Stimulated activated CD4-positive, alpha-beta T cell treated with anti-CD3 and anti-CD28 coated beads, Interleukin-2, amount 100 ng/mL, for 48 hours (primary cell): ENCODE measurements around the gene JKAMP.
A peak's percentile ranks its signal among the peaks of the same experiment; 100 is the strongest.

Source experiments
- DNase-seq, 2 donors: peaks; one replicate each; pipeline ENCODE4 v3.0.0-alpha.2; 2020

Gene JKAMP

DNA sequence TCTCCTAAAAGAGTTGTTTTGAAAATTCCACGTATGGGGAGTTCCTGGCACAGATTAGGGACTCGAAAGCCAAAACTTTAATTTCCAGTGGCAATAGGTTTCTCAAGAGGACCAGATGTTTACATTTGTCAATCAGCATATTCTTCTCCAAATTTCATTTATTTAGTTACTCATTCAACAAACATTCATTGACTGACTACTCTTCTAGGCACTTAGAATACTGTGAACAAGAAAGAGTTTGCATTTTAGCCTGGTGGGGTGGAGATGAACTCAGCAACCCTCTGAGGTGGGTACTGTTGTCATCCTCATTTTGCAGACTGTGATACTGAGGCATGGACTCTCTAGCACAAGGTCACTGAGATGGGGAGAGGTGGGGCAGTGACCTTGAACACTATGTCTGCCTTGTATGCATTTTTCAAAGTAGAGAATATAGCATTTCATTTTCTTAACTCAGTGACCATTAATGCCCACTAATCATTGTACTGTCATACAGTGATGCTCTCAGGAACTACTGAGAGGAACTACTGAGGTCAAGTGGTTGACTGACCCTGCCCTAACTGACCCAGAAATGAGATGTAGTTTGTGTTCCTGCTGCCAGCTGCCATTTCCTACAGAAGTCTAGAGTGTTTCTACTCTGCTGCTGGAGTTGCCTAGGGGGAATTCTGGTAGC is 2.3 kb upstream of the JKAMP start:
- no peak for DNase-seq

DNA sequence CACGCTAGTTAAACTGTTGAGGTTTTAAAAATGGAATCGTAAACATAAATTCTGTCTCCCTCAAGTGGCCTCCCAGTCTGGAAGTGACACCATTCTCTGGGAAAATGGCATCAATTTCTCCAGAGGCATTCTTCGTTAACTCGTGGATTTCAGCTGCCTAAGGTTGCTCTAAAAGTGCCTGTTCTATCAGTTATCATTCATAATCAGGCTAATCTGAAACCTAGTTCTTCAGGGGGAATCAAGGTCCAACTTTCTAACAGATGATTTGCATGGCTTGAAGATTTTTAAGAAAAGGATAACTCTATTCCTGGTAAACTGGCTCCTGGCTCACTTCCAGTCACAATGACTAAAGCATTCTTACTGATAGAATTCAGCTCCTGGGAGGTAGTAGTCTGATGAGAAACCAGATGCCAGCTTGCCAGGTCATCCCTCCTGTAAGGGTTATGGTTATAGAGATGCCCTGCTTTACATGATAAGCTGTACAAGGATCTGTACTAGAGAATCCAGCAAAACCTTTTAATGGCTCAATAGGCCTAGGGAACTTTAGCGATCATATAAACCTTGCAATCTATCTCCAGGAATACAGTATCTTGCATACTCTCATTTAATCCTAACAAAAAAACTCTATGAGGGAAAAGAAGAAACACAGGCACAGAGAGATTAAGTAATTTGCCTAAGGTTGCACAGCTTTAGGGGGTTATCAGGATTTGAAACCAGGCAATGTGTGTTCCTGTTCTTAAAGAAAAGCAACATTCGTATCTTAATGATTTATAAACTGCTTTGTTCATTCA is 1.6 kb upstream of the JKAMP start:
- DNase-seq, result no peak

DNA sequence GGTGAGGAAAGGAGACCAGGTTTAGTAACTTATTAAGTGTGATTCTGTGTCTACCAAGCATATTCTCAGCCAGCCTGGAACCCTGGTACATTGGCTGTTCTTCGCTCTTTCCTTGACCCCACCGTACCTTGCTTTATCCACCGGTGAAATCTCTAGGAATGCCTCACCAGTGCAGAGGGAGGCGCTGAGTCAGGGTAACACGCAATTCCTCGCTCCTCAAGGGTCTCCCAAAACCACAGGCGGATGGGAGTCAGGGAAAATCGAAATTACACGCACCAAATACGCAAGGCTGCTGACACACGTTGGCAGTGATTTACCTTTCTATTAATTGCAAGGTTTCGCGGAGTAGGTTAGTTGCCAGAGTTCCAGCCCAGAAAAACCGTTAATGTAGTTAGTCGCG is 954 bp upstream of the JKAMP start:
- no peak for DNase-seq

DNA sequence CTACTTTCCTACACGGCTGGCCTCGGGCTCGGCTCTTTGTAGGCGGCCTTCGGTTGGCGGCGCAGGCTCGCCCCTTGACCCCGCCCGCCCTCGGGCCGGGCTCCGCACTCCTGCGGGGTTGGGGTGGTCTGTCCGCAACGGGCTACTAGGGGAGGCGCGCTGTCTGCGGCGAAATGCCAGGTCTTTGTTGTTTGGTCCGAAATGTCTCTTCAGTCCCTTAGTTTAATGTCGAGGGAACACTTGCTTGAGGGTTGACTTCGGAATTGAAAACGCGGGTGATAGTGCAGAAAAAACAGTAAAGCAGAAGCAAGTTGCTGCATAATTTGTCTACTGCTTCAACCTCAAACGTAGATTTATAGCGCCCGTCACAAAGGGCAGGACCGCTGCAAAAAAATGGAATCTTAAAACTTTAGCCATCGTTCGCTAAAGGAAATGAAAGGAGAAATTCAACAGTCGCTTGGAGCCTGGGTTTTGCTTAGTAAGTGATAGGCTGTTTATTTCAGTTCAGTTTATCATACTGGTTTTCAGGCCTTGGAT is 390 bp downstream of the JKAMP start:
- no peak for DNase-seq

DNA sequence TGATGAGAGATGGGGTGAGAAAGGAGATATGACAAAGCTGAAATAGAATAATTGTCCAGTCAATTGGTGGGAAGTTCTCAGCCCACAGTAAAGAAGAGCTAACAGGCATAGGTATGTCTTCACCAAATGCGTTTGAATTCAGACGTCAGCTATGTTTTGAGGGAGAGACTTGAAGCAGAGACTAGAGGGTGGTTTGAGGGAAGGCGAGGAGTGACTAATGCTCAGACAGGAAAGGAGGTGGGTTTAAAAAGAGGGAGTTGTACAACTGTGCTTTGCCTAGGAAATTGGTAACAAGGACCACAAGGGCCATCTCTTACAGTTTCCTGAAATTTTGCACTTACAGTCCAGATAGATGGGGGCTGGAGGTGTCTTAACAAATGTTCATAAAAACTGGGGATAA is 6.4 kb downstream of the JKAMP start:
- no peak for DNase-seq

DNA sequence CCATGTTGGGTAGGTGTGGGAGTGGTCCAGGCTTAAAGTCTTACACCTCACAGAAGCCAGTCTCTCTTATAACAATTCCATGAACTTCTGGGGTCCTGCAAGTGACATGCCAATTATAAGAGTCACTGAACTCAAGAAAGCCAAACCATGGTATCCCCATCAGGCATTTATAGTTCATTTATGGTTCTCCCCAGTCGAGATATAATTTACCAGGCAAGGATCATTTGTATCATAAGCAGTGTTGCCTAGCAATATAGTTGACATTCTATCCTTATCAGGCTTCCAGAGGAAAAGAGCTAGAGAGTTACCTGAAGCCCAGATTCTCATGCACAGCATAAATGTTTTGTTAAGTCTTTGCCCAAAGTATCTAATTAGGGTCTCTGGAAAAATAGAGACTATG is 8.1 kb downstream of the JKAMP start:
- no peak for DNase-seq

DNA sequence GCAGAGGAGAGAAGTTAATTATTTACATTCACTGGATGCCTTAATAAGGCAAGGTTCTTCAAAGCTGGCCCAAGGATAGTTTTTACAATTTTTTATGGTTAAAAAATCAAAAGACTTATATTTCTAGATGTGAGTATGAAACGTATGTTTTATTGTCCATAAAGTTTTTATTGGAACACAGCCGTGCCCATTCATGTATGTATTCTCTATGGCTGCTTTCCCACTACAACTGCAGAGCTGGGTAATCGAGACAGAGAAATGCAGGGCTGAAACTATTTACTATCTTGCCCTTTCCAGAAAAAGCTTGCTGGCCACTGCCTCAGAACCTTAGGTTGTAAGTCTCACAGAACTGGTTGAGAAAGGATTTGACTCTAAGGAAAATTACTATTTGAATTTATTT is 16.4 kb downstream of the JKAMP start:
- no peak for DNase-seq

DNA sequence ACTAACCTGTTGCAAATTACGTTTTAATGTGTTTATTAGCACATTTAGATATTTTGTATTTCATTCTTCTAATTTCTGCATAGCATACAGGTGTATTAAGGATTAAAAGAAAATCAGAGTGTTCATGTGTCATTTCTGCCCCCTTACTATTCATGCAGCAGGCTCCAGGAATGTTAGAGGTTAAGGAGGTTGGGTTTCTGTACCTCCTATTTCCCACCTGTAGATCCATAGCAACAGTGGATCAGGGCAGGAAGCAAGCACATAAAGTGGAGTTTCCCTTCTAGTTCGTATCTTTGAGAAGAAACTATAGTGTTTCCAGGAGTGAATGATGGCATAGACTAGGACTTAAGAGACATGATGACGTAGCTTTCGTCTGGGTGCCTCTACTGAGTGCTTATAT is 18.9 kb downstream of the JKAMP start:
- no peak for DNase-seq

DNA sequence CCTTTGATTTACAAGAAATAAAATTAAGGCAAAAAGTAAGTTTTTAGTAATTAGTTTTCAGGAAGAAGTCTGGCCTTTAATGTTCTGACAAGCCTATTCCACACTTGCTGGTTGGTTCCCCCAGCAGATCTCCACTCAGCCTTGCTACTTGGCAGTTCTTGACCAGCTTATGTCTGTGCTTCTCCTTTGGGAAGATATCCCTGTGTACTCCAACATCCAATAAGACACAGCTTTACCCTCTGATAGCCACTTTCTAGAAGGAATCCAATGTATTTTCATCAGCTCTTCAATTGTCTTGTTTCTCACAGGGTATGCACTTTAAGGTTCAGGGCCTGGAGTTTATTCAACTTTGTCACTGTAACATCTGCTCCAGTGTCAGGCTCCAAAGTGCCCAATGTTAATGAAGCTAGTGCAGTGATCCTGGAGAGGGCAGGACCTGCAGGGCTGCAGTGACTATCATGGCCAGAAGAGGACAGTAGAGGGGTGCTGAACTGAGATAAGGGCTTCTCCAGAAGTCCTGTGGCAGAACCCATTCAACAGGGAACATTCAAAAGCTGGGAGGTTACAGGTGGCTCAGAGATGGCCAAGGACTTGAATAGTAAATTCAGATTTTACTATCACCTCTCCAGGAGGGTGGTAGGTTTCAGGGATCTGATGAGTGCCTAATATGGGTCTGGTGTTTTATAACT is 22.9 kb downstream of the JKAMP start:
- DNase-seq, result peak; percentile 31 to 41

DNA sequence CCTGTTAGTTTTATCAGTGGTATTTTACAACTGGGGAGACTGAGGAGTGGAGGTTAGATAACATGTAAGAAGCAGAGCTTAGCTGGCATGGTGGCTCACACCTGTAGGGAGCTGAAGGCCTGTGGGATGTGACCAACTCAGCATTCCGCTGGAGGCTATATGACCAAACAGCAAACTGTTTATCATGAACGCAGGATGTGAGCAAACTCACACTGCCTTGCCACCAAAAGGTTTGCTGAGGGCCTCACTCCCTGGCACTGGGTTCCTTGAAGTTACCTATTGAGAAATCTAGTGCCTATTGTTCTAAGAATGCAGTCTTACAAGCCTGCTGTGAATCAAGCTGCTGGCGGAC is 23.4 kb downstream of the JKAMP start:
- no peak for DNase-seq

DNA sequence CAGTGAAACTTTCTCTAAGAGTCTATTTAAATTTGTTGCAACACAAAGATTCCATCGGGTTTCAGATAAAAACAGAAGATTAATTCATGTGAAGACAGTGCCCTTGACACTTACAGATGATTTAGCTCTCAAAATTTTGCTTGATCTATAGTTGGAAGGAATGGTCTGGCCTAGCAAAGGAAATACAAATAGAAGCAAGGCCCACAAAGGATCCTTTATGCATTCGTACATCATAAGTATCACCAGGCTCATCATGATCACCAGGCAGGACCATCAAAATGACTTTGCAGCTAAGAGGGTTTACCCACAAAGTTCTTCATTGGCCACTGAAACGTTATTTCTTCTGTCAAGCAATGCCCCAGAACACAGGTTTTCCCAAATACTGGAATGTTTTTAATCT is 24.8 kb downstream of the JKAMP start:
- DNase-seq, result no peak

DNA sequence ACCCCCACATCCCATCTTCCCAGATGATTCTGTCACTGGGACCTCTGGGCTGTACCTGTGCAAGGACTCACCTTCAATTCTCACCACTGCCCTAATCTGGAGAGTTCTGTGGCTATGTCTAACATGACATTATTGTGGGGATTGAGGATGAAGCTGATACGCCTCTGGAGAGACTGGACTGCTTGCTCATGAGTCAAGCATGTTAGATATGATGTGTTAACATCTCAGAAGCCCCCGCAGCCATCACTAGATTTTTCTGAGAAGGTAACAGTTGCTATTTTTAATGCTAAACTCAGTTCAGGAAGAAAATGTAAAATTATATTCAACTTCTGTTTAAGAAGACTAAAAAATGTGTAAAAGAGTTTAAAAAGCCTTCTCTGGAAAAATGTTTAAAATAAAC is 25.7 kb downstream of the JKAMP start:
- DNase-seq, result no peak

DNA sequence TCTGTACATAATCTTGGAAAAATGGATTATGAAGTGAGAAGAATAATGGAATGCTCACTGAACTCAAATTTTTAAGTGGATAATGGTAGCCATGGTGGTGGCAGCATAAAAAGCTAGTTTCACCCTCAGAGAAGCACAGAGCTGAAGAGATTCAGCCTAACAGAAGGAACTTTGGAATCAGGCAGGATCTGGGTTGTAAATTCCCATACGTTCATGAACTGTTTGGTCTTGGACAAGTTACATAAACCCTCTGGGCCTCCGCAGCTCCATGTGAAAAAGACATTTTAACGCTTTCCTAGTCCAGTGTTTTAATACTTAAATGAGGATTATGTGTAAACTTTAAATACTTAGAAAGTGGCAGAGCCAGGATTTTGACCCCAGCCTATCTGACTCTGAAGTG is 26.6 kb downstream of the JKAMP start:
- DNase-seq, result no peak

DNA sequence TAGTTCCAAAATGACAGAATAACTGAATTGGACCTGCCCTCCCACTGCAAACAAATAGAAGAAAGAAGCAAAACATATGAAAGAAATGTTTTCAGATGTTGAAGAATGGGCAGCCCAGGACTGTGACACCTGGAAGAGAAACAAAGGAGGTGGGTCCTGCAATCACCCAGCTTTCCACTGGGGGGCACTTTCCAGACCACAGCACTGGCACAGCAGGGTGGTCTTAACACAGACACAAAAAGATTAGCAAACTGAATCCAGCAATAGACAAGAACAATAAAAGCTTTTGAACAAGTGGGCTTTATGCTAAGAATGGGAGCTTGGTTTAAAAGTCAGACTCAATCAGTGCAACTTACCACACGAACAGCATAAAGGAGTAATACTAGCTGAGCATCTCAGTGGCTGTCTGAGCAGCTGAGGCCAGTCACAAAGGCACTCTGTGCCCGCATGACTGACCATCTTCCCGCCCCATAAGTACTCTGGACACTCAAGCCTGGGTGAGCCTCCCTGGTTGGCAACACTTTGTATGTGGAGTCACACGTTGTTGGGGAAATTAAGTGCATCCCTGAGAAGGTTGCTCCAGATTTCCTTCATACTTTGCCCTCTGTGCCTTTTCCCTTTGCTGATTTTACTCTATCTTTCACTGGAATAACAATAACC is 27.7 kb downstream of the JKAMP start:
- no peak for DNase-seq

DNA sequence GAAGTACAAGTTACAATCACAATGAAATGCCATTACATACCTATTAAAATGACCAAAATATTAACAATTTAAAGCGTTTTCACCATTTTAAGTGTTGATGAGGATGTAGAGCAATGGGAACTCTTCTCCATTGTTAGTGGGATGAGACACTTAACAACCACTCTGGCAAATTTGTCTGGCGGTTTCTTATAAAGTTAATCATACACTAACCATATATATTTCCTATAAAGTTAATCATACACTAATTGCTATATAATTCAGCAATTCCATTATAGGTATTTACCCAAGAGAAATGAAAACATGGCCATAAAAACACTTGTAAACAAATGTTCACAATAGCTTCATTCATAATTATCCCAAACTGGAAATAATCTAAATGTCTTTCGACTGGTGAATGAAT is 35.9 kb downstream of the JKAMP start:
- no peak for DNase-seq

DNA sequence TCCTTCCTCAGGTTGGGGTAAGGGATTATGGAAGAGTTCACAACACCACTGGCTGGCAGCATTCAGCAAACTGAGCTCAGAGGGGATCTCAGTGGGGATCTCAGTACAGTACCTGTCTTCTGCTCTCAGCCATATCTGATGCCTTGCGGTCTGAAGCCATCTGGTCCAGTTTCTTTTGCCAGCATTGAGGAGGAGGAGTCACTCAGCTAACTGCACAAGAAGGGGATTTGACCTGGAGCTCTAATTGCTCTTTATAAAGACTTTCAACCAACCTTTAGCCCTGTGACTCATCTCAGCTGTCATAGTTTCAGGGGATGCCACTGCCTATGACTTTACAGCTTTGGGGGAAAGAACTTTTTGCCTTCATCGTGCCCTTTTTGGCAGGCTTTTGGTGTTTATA is 44.9 kb downstream of the JKAMP start:
- DNase-seq, result no peak

DNA sequence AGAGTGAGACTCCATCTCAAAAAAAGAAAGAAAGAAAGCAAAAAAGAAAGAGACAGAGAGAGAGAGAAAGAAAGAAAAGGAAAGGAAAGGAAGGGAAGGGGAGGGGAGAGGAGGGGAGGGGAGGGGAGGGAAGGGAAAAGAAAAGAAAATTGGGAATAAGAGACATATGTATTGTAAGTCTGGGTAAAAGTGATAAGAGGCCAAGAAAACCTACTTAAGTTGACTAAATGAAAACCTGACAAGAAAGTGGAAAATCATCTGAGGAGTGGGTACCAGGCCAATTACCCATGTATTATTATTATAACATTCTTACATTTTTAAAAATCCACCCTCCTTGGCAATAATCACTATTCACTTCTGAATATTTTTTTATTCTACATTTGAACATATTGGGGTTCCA is 46.0 kb downstream of the JKAMP start:
- DNase-seq, result no peak

DNA sequence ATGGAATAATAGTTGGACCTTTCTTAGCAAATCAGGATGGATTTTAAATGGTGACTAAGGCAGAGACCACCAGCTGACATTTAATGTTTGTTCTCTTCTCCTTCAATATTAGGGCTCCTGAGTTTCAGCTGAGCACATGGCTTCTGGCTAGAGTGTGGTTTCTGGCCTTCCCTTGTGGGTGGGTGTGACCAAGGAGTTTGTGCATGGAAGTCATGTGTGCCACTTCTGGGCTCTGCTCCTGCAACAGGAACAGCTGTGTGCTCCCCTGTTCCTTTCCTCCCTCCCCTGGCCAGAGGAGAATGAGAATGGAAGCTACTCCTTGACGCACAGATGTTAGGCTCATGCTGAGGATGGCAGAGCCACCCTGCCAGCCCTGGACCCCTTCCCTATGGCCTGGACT is 48.1 kb downstream of the JKAMP start:
- no peak for DNase-seq

DNA sequence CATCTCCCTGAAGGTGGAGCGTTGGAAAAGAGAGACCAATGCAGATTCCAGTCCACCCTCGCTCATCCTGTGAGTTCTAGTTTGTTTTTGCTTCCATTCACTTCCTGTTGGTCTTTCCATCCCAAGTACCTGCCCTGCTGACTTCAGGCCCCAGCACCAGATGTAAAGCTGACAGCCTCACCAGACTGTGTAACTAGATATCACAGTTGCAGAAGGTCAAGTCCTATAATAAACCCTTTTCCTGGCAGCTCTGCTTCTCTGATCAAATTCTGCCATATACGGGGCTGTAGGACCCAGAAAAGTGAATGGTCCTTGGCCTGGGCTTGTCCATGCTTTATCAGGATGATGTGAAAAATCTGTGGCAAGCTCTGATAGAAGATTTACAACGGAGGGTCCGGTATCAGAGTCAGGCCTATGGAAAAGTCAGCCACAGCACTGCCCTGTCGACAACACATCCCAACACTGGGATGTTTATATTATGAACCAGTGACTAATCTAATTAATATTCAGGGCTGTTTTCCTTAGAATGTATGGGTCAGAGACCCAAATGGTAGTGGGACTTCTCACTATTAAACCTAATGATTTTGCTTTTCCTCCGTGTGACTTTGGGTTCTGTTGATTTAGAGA is 50.2 kb downstream of the JKAMP start:
- DNase-seq, result no peak

DNA sequence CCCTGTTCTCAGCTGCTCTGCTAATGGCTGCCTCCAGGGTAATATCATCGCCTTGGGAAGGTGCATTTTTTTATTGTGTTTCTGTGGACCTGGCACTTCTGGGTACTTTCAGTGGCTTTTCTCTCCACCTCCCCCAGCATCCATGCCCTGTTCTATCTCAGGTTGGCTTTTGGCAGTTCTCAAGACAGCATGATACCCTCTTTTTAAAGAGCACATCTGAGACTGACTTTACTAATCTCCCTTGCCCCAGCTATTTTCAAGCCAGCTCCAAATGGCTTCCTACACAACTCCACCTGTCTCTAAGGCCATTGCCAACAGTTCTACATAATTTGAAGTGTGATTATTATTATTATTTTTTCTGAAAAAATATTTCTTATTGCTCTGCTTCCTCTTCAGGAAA is 53.2 kb downstream of the JKAMP start:
- DNase-seq, result no peak

DNA sequence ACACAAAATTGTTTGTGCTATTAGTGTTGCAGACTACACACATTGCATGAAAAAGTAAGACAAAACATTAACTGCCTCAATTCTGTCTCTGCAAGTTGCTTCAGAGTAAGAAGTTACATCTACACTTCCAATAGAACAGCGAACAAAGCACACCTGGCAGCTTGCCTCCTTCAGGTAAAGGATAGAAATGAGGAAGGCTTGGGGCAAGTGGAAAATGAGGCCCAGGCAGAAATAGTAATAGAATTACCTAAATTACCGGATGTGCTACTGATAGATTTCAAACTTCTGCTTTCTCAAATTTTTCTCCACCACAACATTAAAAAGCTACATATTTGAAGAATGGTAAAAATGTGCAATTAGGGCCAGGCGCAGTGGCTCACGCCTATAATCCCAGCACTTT is 54.6 kb downstream of the JKAMP start:
- DNase-seq, result no peak

DNA sequence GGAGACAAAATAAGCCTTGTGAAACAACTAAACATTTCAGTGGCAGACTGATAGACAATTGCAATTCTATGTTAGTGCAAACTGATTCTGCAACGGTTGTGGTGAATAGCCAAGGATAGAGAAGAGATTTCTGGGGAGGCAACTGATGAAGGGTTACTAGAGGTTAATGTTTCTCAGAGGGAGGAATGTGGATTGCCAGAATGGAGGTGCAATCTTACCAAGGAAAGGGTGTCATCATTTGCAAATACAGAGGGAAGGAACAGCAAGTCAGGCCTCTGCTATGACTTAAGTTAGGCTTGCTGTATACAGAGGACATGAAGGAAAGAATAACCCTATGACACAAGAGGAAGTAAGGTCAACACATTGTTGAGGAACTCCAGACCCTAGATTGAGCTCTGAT is 56.5 kb downstream of the JKAMP start:
- no peak for DNase-seq

DNA sequence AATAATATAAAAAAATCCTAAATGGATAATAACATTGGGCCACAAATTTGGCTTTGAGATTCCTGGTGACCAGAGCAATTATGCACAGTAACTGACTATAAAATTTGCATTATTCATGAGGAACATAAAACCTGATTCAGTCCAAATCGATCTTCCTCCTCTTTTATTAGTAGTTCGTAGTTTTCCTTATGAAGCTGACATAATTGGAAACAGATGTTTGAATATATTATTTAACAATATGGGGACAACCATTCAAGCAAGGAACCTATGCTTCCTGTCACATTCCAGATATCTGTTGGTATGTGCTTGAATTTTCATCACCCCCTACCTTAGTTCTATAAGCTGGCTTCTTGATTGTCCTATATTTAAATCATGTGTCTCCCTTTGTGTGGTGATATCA is 57.4 kb downstream of the JKAMP start:
- no peak for DNase-seq
